Uterus (tissue), 4 donors: ENCODE data around the gene ID2. TPM values are rescaled to one million over a fixed set of nuclear protein-coding genes. Genes with fewer than 3 reads are reported as not detected.

ENCODE experiments used
- DNase-seq, 2 donors: peaks; one replicate each; pipeline ENCODE4 v3.0.0-alpha.2; 2019 to 2020
- H3K27ac ChIP-seq, 2 donors: fragments of 200-600 bp; sonication (generic); 1 replicate in 1 of 2; 2 replicates in 1 of 2; pipeline ENCODE4 v1.5.1; 2016 to 2018
- H3K27me3 ChIP-seq, 2 donors: fragments of 200-600 bp; sonication (generic); one replicate each; pipeline ENCODE4 v1.5.1; 2018 to 2019; ENCODE audit warnings: control low read depth in 1 of 2
- H3K36me3 ChIP-seq, 2 donors: fragments of 200-600 bp; sonication (generic); one replicate each; pipeline ENCODE4 v1.5.1; 2019; ENCODE audit warnings: control low read depth in 1 of 2
- H3K4me1 ChIP-seq, 2 donors: fragments of 200-600 bp; sonication (generic); one replicate each; pipeline ENCODE4 v1.5.1; 2018 to 2019; ENCODE audit warnings: control low read depth in 1 of 2
- H3K4me3 ChIP-seq, 2 donors: fragments of 200-600 bp; sonication (generic); 1 replicate in 1 of 2; 2 replicates in 1 of 2; pipeline ENCODE4 v1.5.1; 2018 to 2019; ENCODE audit warnings: mild to moderate bottlenecking in 1 of 2
- H3K9me3 ChIP-seq, 2 donors: fragments of 200-600 bp; sonication (generic); one replicate each; pipeline ENCODE4 v1.5.1; 2019; ENCODE audit warnings: control low read depth in 1 of 2
- CTCF ChIP-seq, 4 experiments: fragments of 200-600 bp in 2 of 4; fragments of 450-650 bp in 2 of 4; sonication (generic) in 2 of 4; IDR thresholded peaks; one replicate each; pipeline ENCODE4 v1.5.1; 2016 to 2019; ENCODE audit warnings: antibody characterized with exemption in 4 of 4, mild to moderate bottlenecking in 2 of 4, moderate library complexity in 1 of 4
- POLR2A ChIP-seq, 2 donors: fragments of 450-650 bp; IDR thresholded peaks; one replicate each; pipeline ENCODE4 v1.6.1; 2016; ENCODE audit warnings: antibody characterized with exemption in 2 of 2, mild to moderate bottlenecking in 1 of 2, moderate library complexity in 1 of 2
- intact Hi-C: fragments of 100-400 bp; cut with DNase I; formaldehyde crosslinking; loops from one replicate; pipeline ENCODE4 v1.15.1; 2023; ENCODE audit warnings: low total_unique reads
- total RNA-seq, 4 donors: library from RNA; depleted of rRNA in 3 of 4; stranded (reverse); fragments of >200 nt in 3 of 4; gene quantifications; one replicate each; pipeline versions ENCODE4 v1.1.0 to v1.2.4, GENCODE V29; 2014 to 2023
- donor health status: DM: yes; HTN: yes; CAD: no.

Gene ID2
- total RNA-seq, 4 donors from 2014 or later = 36.9 to 341 (median 176) TPM

GRCh38 chr2:8639122-8639635, 42.7 kb upstream of the ID2 start:
- intact Hi-C loops = no loop called here

GRCh38 chr2:8640498-8640897, 41.4 kb upstream of the ID2 start:
- peaks cover 0 to 12% of the 10 kb centered on the region in 2 donors for H3K4me1 ChIP-seq
- H3K36me3 ChIP-seq = no peaks in the 10 kb centered on the region
- intact Hi-C loops = no loop called here
- H3K27me3 ChIP-seq = no peaks in the 10 kb centered on the region
- no peak for TF ChIP-seq POLR2A (IDR thresholded peaks at IDR 0.05)
- TF ChIP-seq CTCF (IDR thresholded peaks at IDR 0.05) = no peak
- no peak overlapping the region for H3K4me3 ChIP-seq
- no peaks in the 10 kb centered on the region for H3K9me3 ChIP-seq
- DNase-seq = no peak
- no peak overlapping the region for H3K27ac ChIP-seq

More at GRCh38 chr2:8639122-8639635, 42.7 kb upstream of the ID2 start:
- Histone ChIP-seq H3K27me3 (no peaks in the 10 kb centered on the region), H3K9me3 (no peaks in the 10 kb centered on the region), H3K36me3 (no peaks in the 10 kb centered on the region), H3K4me3 (no peak overlapping the region), H3K27ac (no peak overlapping the region), H3K4me1 (peaks cover 0 to 12% of the 10 kb centered on the region in 2 donors)
- no peak for DNase-seq
- TF ChIP-seq CTCF (IDR thresholded peaks at IDR 0.05) (no peak), POLR2A (IDR thresholded peaks at IDR 0.05) (no peak)

- Histone ChIP-seq H3K27ac (no peak overlapping the region), H3K36me3 (no peaks in the 10 kb centered on the region), H3K27me3 (no peaks in the 10 kb centered on the region), H3K4me3 (no peak overlapping the region), H3K4me1 (peaks cover 0 to 5% of the 10 kb centered on the region in 2 donors), H3K9me3 (no peaks in the 10 kb centered on the region)
- TF ChIP-seq POLR2A (IDR thresholded peaks at IDR 0.05) (no peak), CTCF (IDR thresholded peaks at IDR 0.05) (no peak)
- DNase-seq = no peak
- intact Hi-C loops = no loop called here
Measured at GRCh38 chr2:8641301-8641965, 40.4 kb upstream of the ID2 start.

DNA sequence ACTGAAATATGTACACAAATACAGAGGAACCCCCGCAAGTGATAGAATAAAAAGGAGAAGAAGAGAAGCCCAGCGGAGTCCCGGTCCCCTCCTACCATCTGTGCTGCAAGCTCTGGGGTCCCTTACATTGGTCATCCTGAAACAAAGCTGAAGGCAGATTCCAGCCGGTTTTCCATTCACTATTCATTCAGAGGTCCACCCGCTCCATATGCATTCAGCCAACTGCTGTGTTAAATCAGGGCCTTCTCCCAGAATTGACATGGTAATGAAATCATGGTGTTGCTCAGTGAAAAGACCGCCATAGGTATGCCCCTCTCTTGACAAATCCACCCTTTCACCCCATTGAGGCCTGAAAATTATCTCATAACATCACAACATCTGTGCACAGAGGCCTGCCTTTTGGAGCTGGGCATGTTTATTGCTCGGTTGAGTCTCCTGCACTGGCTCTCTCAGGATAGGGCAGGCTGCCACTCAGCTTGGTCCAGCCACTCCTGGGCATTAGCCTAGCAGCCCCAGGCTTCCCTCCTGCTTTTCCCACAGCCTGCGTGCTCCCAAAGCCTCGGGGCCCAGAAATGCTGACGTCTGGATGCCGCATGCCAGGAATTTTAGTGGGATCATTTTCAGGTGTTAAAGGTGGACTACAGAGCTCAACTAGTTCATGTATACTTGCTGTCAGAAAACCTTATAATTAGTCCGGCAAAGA, 39.3 kb upstream of the ID2 start:
- intact Hi-C loops = no loop called here
- TF ChIP-seq POLR2A (IDR thresholded peaks at IDR 0.05) = no peak
- no peak for TF ChIP-seq CTCF (IDR thresholded peaks at IDR 0.05)
- no peak overlapping the region for H3K27ac ChIP-seq
- no peak overlapping the region for H3K4me3 ChIP-seq
- no peaks in the 10 kb centered on the region for H3K27me3 ChIP-seq
- no peaks in the 10 kb centered on the region for H3K36me3 ChIP-seq
- no peak for DNase-seq
- no peaks in the 10 kb centered on the region for H3K4me1 ChIP-seq
- H3K9me3 ChIP-seq = no peaks in the 10 kb centered on the region
